HepG2 (cell line): ENCODE results near the gene TXNDC11. TPM values are rescaled to one million over a fixed set of nuclear protein-coding genes. Genes with fewer than 3 reads are reported as not detected.

Source experiments
- ARNTL ChIP-seq: sonication (generic); formaldehyde crosslinking; IDR thresholded peaks from 2 replicates; pipeline ENCODE4 v1.4.0; 2020; ENCODE audit warnings: mild to moderate bottlenecking, missing genetic modification reagents
- HOXA9 ChIP-seq: sonication (generic); formaldehyde crosslinking; IDR thresholded peaks from 2 replicates; pipeline ENCODE4 v1.8.1; 2022; ENCODE audit warnings: missing genetic modification reagents, mild to moderate bottlenecking, moderate library complexity, borderline replicate concordance
- MEIS2 ChIP-seq: sonication (generic); formaldehyde crosslinking; IDR thresholded peaks from 2 replicates; pipeline ENCODE4 v1.9.0; 2021; ENCODE audit warnings: mild to moderate bottlenecking, missing genetic modification reagents
- MYC ChIP-seq: sonication (generic); formaldehyde crosslinking; IDR thresholded peaks from 2 replicates; pipeline ENCODE4 v1.9.0; 2021; ENCODE audit warnings: missing genetic modification reagents, borderline replicate concordance
- PHF5A ChIP-seq: IDR thresholded peaks from one replicate; pipeline ENCODE4 v1.6.1; 2018; ENCODE audit warnings: low read depth, missing genetic modification reagents; ENCODE audit not compliant: unreplicated experiment
- PPARG ChIP-seq: conservative IDR thresholded peaks from 2 replicates; pipeline ENCODE4 v1.6.1; 2016; ENCODE audit warnings: missing biosample characterization, missing genetic modification reagents
- SKI ChIP-seq: fragments of 450-650 bp; IDR thresholded peaks from one replicate; pipeline ENCODE4 v1.6.1; 2018; ENCODE audit warnings: mild to moderate bottlenecking; ENCODE audit not compliant: partially characterized antibody
- TAF1 ChIP-seq: sonication (generic); formaldehyde crosslinking; IDR thresholded peaks from 2 replicates; pipeline ENCODE4 v1.4.0; 2020; ENCODE audit warnings: missing genetic modification reagents
- ZNF234 ChIP-seq: sonication (generic); formaldehyde crosslinking; conservative IDR thresholded peaks from 2 replicates; pipeline ENCODE4 v1.5.1; 2020; ENCODE audit warnings: mild to moderate bottlenecking, missing genetic modification reagents
- ZNF276 ChIP-seq: sonication (generic); formaldehyde crosslinking; IDR thresholded peaks from 2 replicates; pipeline ENCODE4 v1.4.0; 2020; ENCODE audit warnings: mild to moderate bottlenecking, low read depth, missing genetic modification reagents
- ZNF354B ChIP-seq: sonication (generic); formaldehyde crosslinking; IDR thresholded peaks from 2 replicates; pipeline ENCODE4 v1.8.0; 2022; ENCODE audit warnings: mild to moderate bottlenecking, missing genetic modification reagents
- ZNF652 ChIP-seq: IDR thresholded peaks from 2 replicates; pipeline ENCODE4 v1.6.1; 2016; ENCODE audit warnings: low read depth, borderline replicate concordance
- ZNF724P ChIP-seq: sonication (generic); formaldehyde crosslinking; IDR thresholded peaks from 2 replicates; pipeline ENCODE4 v1.8.0; 2022; ENCODE audit warnings: missing genetic modification reagents, borderline replicate concordance
- polyA plus RNA-seq, 8 experiments: library from polyadenylated mRNA; depleted of rRNA in 3 of 8; stranded (reverse) in 7 of 8; unstranded in 1 of 8; fragments of >200 nt; fragmentation: Illumina TruSeq in 4 of 8; extraction: Trizol in 4 of 8; gene quantifications; 2 replicates each; pipeline versions ENCODE4 v1.2.1 to v1.2.3, GENCODE V29; 2011 to 2016; ENCODE audit warnings: low read depth in 4 of 8, missing spikeins in 1 of 8, mixed read lengths in 1 of 8; ENCODE audit not compliant: insufficient read depth in 1 of 8
- total RNA-seq, 5 experiments: library from RNA; depleted of rRNA; stranded (reverse); fragments of >200 nt; fragmentation: Illumina TruSeq; extraction: Trizol; gene quantifications; 2 replicates each; pipeline ENCODE4 v1.2.3, GENCODE V29; 2016; ENCODE audit warnings: low read depth in 1 of 5
- TF ChIP-seq, protein P1 (sequence below): sonication (generic); formaldehyde crosslinking; conservative IDR thresholded peaks from 2 replicates; pipeline ENCODE4 v1.4.0; 2020; ENCODE audit warnings: missing genetic modification reagents
- TF ChIP-seq, protein P2 (sequence below): sonication (generic); formaldehyde crosslinking; IDR thresholded peaks from 2 replicates; pipeline ENCODE4 v1.4.0; 2020; ENCODE audit warnings: mild to moderate bottlenecking, missing genetic modification reagents

The TXNDC11 gene
- total and polyA plus RNA-seq, 2 of the 13 experiments (the other 11 are each of a cell fraction or from before 2014, with no cell fraction given): 74.9 to 123 TPM

DNA sequence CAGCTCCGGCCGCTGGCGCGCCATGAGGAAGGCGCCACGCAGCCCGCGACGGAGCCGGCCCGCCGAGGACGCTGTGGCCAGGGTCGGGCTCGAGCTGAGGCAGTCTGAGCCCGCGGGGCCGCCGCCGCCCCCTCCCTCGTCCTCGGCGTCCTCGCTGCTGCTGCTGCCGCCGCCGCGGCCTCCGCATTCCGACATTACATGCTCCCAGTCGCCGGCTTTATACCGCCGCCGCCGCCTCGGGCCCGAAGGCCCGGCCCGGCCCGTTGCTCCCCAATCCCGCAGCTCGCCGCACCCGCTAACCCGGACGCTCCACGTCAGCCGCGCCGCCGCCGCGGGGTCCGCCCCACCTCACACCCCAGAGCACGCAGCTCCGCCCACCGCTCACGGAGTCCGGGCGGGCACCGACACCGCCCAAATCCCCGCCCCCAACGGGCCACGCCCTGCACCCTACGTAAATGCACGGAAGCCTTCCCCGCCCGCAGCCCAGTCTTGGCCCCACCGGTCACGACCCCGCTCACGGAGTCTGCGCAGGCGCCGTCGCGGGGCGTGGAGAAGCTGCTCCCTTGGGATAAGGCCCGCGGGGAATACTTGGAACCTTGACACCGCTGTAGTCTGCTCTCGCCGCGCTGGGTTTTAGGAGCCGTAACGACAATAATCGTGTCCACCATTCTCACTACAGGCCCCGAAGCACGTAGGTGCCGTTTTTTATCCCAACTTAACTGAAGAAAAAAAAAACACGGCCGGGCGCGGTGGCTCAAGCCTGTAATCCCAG is at the start of gene TXNDC11 (continued):
- TF ChIP-seq, protein P1, sequence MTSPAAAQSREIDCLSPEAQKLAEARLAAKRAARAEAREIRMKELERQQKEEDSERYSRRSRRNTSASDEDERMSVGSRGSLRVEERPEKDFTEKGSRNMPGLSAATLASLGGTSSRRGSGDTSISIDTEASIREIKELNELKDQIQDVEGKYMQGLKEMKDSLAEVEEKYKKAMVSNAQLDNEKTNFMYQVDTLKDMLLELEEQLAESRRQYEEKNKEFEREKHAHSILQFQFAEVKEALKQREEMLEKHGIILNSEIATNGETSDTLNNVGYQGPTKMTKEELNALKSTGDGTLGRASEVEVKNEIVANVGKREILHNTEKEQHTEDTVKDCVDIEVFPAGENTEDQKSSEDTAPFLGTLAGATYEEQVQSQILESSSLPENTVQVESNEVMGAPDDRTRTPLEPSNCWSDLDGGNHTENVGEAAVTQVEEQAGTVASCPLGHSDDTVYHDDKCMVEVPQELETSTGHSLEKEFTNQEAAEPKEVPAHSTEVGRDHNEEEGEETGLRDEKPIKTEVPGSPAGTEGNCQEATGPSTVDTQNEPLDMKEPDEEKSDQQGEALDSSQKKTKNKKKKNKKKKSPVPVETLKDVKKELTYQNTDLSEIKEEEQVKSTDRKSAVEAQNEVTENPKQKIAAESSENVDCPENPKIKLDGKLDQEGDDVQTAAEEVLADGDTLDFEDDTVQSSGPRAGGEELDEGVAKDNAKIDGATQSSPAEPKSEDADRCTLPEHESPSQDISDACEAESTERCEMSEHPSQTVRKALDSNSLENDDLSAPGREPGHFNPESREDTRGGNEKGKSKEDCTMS (CRISPR knock-in tag): no peak
- TF ChIP-seq ZNF354B: no peak
- peak; percentile 82 for TF ChIP-seq ARNTL
- peak; percentile 33; the same call in 1 of the 2 replicates for TF ChIP-seq MEIS2 (CRISPR knock-in tag)
- TF ChIP-seq ZNF234: no peak
- peak; percentile 70; the same call in 1 of the 2 replicates for TF ChIP-seq ZNF276 (CRISPR knock-in tag)
- TF ChIP-seq, protein P2, sequence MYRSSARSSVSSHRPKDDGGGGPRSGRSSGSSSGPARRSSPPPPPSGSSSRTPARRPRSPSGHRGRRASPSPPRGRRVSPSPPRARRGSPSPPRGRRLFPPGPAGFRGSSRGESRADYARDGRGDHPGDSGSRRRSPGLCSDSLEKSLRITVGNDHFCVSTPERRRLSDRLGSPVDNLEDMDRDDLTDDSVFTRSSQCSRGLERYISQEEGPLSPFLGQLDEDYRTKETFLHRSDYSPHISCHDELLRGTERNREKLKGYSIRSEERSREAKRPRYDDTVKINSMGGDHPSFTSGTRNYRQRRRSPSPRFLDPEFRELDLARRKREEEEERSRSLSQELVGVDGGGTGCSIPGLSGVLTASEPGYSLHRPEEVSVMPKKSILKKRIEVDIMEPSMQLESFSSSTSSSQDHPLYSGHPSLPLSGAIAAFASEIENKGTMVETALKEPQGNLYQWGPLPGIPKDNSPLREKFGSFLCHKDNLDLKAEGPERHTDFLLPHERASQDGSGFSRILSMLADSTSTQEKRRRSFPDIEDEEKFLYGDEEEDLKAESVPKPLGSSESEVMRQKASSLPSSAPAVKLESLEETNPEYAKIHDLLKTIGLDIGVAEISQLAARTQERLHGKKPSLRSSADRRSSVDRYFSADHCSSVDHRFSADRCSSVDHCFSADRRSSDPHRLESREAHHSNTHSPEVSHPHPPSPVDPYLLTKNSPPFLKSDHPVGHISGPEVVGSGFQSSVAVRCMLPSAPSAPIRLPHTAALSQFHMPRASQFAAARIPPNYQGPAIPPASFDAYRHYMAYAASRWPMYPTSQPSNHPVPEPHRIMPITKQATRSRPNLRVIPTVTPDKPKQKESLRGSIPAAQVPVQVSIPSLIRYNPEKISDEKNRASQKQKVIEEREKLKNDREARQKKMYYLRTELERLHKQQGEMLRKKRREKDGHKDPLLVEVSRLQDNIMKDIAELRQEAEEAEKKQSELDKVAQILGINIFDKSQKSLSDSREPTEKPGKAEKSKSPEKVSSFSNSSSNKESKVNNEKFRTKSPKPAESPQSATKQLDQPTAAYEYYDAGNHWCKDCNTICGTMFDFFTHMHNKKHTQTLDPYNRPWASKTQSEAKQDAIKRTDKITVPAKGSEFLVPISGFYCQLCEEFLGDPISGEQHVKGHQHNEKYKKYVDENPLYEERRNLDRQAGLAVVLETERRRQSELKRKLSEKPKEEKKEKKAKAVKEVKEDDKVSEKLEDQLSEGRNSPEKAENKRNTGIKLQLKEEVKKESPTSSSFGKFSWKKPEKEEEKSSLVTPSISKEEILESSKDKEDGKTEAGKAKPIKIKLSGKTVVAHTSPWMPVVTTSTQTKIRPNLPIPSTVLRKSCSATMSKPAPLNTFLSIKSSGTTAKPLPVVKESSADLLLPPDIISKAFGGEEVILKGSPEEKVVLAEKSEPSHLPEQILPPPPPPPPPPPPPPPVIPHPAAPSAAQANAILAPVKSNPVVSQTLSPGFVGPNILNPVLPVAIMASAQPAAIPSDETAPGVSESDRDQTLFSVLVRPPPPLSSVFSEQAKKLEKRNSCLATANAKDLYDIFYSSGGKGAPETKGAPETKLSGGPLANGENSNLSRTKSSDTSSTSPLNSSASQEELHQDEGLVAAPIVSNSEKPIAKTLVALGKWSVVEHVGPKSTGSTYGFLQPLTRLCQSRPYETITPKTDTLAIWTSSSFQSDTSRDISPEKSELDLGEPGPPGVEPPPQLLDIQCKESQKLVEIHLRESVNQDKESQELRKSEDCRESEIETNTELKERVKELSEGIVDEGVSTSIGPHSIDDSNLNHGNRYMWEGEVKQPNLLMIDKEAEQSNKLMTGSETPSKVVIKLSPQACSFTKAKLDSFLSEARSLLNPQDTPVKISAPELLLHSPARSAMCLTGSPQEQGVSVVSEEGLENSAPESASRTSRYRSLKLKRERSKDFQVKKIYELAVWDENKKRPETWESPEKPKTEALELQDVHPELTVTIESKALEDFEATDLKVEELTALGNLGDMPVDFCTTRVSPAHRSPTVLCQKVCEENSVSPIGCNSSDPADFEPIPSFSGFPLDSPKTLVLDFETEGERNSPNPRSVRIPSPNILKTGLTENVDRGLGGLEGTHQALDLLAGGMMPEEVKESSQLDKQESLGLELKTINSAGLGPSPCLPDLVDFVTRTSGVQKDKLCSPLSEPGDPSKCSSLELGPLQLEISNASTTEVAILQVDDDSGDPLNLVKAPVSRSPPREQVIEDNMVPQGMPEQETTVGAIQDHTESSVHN (CRISPR knock-in tag): peak; percentile 92; the same call in 1 of the 2 replicates
- peak; percentile 94 for TF ChIP-seq TAF1
- TF ChIP-seq SKI: peak; percentile 88
- no peak for TF ChIP-seq ZNF652
- peak; percentile 54; the same call in 1 of the 2 replicates for TF ChIP-seq PPARG (CRISPR knock-in tag)
- 0 out of 2 replicates have a peak, but pooled peaks have one; percentile 48 for TF ChIP-seq ZNF724P (CRISPR knock-in tag)
- TF ChIP-seq PHF5A (CRISPR knock-in tag): no peak
- TF ChIP-seq MYC (CRISPR knock-in tag): peak; percentile 80; the same call in 1 of the 2 replicates
- no peak for TF ChIP-seq HOXA9 (CRISPR knock-in tag)
